ENCODE results near the gene SYNE2. TPM values are rescaled to one million over a fixed set of nuclear protein-coding genes. Genes with fewer than 3 reads are reported as not detected.
A peak's percentile ranks its signal among the peaks of the same experiment; 100 is the strongest.

Gene SYNE2
- total and polyA plus RNA-seq, 2 donors (not counting 1 experiment from before 2014, with no cell fraction given): 3.1 to 15.4 TPM

- DNase-seq (ENCODE audit: low read depth in 2 of 2): no peak
- Histone ChIP-seq H3K4me3 (replicated peaks in 1 of 4; ENCODE audit: control extremely low read depth in 1 of 4, insufficient read depth in 1 of 4, low read depth in 3 of 4, low read length in 4 of 4) (no peak overlapping the region), H3K27ac (ENCODE audit: insufficient read depth, low read length) (no peak overlapping the region), H4K20me1 (ENCODE audit: control insufficient read depth, extremely low read depth, insufficient read depth, low read length) (peaks cover 2% of the 10 kb centered on the region), H3K27me3 (ENCODE audit: control insufficient read depth, insufficient read depth, low read length) (no peaks in the 10 kb centered on the region), H3K9ac (ENCODE audit: insufficient read depth, low read length) (no peak overlapping the region), H3K79me2 (ENCODE audit: control insufficient read depth, insufficient read depth, low read length) (no peaks in the 10 kb centered on the region), H3K36me3 (ENCODE audit: control insufficient read depth, insufficient read depth, low read length) (no peaks in the 10 kb centered on the region), H3K4me1 (ENCODE audit: control insufficient read depth, extremely low read depth, insufficient read depth, low read length) (peaks cover 6% of the 10 kb centered on the region), H3K9me3 (ENCODE audit: control insufficient read depth, insufficient read depth, low read depth, low read length) (no peaks in the 10 kb centered on the region), H3K4me2 (ENCODE audit: extremely low read depth, insufficient read depth, low read length) (no peak overlapping the region), H2AFZ (ENCODE audit: low read length) (no peak overlapping the region)
- no peak for TF ChIP-seq CTCF (conservative IDR thresholded peaks at IDR 0.05 in 1 of 2, IDR thresholded peaks at IDR 0.05 in 1 of 2; ENCODE audit: low read depth in 1 of 2, low read length in 2 of 2)
Measured at GRCh38 chr14:63892265-63892664, 39.5 kb downstream of the SYNE2 start.

GRCh38 chr14:63893701-63894458 lies 41.1 kb downstream of the SYNE2 start:
- Histone ChIP-seq H3K9me3 (ENCODE audit: control insufficient read depth, insufficient read depth, low read depth, low read length) (no peaks in the 10 kb centered on the region), H2AFZ (ENCODE audit: low read length) (peak overlapping the region; percentile 11), H3K27me3 (ENCODE audit: control insufficient read depth, insufficient read depth, low read length) (no peaks in the 10 kb centered on the region), H3K4me1 (ENCODE audit: control insufficient read depth, extremely low read depth, insufficient read depth, low read length) (peaks cover 12% of the 10 kb centered on the region), H3K79me2 (ENCODE audit: control insufficient read depth, insufficient read depth, low read length) (no peaks in the 10 kb centered on the region), H3K27ac (ENCODE audit: insufficient read depth, low read length) (no peak overlapping the region), H3K9ac (ENCODE audit: insufficient read depth, low read length) (no peak overlapping the region), H3K36me3 (ENCODE audit: control insufficient read depth, insufficient read depth, low read length) (no peaks in the 10 kb centered on the region), H4K20me1 (ENCODE audit: control insufficient read depth, extremely low read depth, insufficient read depth, low read length) (peaks cover 2% of the 10 kb centered on the region), H3K4me3 (replicated peaks in 1 of 4; ENCODE audit: control extremely low read depth in 1 of 4, insufficient read depth in 1 of 4, low read depth in 3 of 4, low read length in 4 of 4) (no peak overlapping the region), H3K4me2 (ENCODE audit: extremely low read depth, insufficient read depth, low read length) (peak overlapping the region; percentile 42)
- DNase-seq (ENCODE audit: low read depth in 2 of 2): peak; percentile 93 to 94
- TF ChIP-seq CTCF (conservative IDR thresholded peaks at IDR 0.05 in 1 of 2, IDR thresholded peaks at IDR 0.05 in 1 of 2; ENCODE audit: low read depth in 1 of 2, low read length in 2 of 2) (no peak), EZH2 (IDR thresholded peaks at IDR 0.05; ENCODE audit: low read length, missing control alignments) (no peak)

GRCh38 chr14:63895510-63895909 lies 42.7 kb downstream of the SYNE2 start:
- Histone ChIP-seq H4K20me1 (ENCODE audit: control insufficient read depth, extremely low read depth, insufficient read depth, low read length) (peaks cover 2% of the 10 kb centered on the region), H3K36me3 (ENCODE audit: control insufficient read depth, insufficient read depth, low read length) (no peaks in the 10 kb centered on the region), H3K4me3 (replicated peaks in 1 of 4; ENCODE audit: control extremely low read depth in 1 of 4, insufficient read depth in 1 of 4, low read depth in 3 of 4, low read length in 4 of 4) (no peak overlapping the region), H3K9me3 (ENCODE audit: control insufficient read depth, insufficient read depth, low read depth, low read length) (no peaks in the 10 kb centered on the region), H3K27me3 (ENCODE audit: control insufficient read depth, insufficient read depth, low read length) (no peaks in the 10 kb centered on the region), H3K27ac (ENCODE audit: insufficient read depth, low read length) (no peak overlapping the region), H3K4me1 (ENCODE audit: control insufficient read depth, extremely low read depth, insufficient read depth, low read length) (peaks cover 12% of the 10 kb centered on the region), H3K9ac (ENCODE audit: insufficient read depth, low read length) (no peak overlapping the region), H3K4me2 (ENCODE audit: extremely low read depth, insufficient read depth, low read length) (no peak overlapping the region), H2AFZ (ENCODE audit: low read length) (no peak overlapping the region), H3K79me2 (ENCODE audit: control insufficient read depth, insufficient read depth, low read length) (no peaks in the 10 kb centered on the region)
- TF ChIP-seq EZH2 (IDR thresholded peaks at IDR 0.05; ENCODE audit: low read length, missing control alignments): no peak
- TF ChIP-seq CTCF (conservative IDR thresholded peaks at IDR 0.05 in 1 of 2, IDR thresholded peaks at IDR 0.05 in 1 of 2; ENCODE audit: low read depth in 1 of 2, low read length in 2 of 2): no peak
- DNase-seq (ENCODE audit: low read depth in 2 of 2): no peak

Data from fibroblast of lung (primary cell).